Suprapubic skin (tissue), 3 donors: Measurements from ENCODE around the gene PCDH15.

Experiments used
- CTCF ChIP-seq, 2 donors: fragments of 200-600 bp in 1 of 2; fragments of 450-650 bp in 1 of 2; sonication (generic) in 1 of 2; IDR thresholded peaks; one replicate each; pipeline ENCODE4 v1.5.1; 2016 to 2019; ENCODE audit warnings: antibody characterized with exemption in 2 of 2, mild to moderate bottlenecking in 1 of 2, moderate library complexity in 1 of 2
- POLR2A ChIP-seq, 2 donors: fragments of 450-650 bp; IDR thresholded peaks; one replicate each; pipeline ENCODE4 v1.6.1; 2017; ENCODE audit warnings: antibody characterized with exemption in 2 of 2, mild to moderate bottlenecking in 2 of 2, moderate library complexity in 2 of 2

GRCh38 chr10:53997953-53998352, 803.1 kb downstream of the PCDH15 start:
- TF ChIP-seq POLR2A (IDR thresholded peaks at IDR 0.05) (no peak), CTCF (IDR thresholded peaks at IDR 0.05) (no peak)
